ENCODE measurements around the gene DCTN1. TPM values are rescaled to one million over a fixed set of nuclear protein-coding genes. Genes with fewer than 3 reads are reported as not detected.
A peak's percentile ranks its signal among the peaks of the same experiment; 100 is the strongest.

Gene DCTN1
- total RNA-seq, 4 donors from 2014 or later, result 83.4 to 122 (median 105) TPM

- TF ChIP-seq POLR2AphosphoS5 (IDR thresholded peaks at IDR 0.05), result no peak
- TF ChIP-seq EP300 (IDR thresholded peaks at IDR 0.05), result no peak
- no peak for TF ChIP-seq CTCF (IDR thresholded peaks at IDR 0.05)
- H3K4me3 ChIP-seq, result peak overlapping the region; percentile 96
- peaks cover 50% of the 10 kb centered on the region for H3K4me1 ChIP-seq
- no peak overlapping the region for H3K27ac ChIP-seq
- H3K27me3 ChIP-seq, result no peaks in the 10 kb centered on the region
- no peaks in the 10 kb centered on the region for H3K36me3 ChIP-seq
- 55% methylated on average over 5 of the region's 5 CpGs for WGBS
- H3K9me3 ChIP-seq, result no peaks in the 10 kb centered on the region
- no peak for DNase-seq (ENCODE audit: low spot score in 2 of 2)
Observed at GRCh38 chr2:74390606-74391005, 10.5 kb upstream of the DCTN1 start.

GRCh38 chr2:74387346-74387745 is 7.2 kb upstream of the DCTN1 start:
- 75% methylated on average over 1 of the region's 1 CpG for WGBS
- H3K27me3 ChIP-seq, result no peaks in the 10 kb centered on the region
- no peak for TF ChIP-seq POLR2AphosphoS5 (IDR thresholded peaks at IDR 0.05)
- no peak for TF ChIP-seq CTCF (IDR thresholded peaks at IDR 0.05)
- no peak for TF ChIP-seq POLR2A (IDR thresholded peaks at IDR 0.05)
- TF ChIP-seq EP300 (IDR thresholded peaks at IDR 0.05), result no peak
- peaks cover 62% of the 10 kb centered on the region for H3K4me1 ChIP-seq
- DNase-seq (ENCODE audit: low spot score in 2 of 2), result no peak
- no peak overlapping the region for H3K27ac ChIP-seq
- no peaks in the 10 kb centered on the region for H3K9me3 ChIP-seq
- no peaks in the 10 kb centered on the region for H3K36me3 ChIP-seq
- no peak overlapping the region for H3K4me3 ChIP-seq

GRCh38 chr2:74385396-74385795 is 5.3 kb upstream of the DCTN1 start:
- TF ChIP-seq POLR2A (IDR thresholded peaks at IDR 0.05) (no peak), CTCF (IDR thresholded peaks at IDR 0.05) (no peak), EP300 (IDR thresholded peaks at IDR 0.05) (no peak), POLR2AphosphoS5 (IDR thresholded peaks at IDR 0.05) (no peak)
- Histone ChIP-seq H3K4me3 (no peak overlapping the region), H3K4me1 (peaks cover 56% of the 10 kb centered on the region), H3K27me3 (no peaks in the 10 kb centered on the region), H3K27ac (peak overlapping the region; percentile 12), H3K36me3 (no peaks in the 10 kb centered on the region), H3K9me3 (no peaks in the 10 kb centered on the region)
- no peak for DNase-seq (ENCODE audit: low spot score in 2 of 2)
- 75% methylated on average over 8 of the region's 8 CpGs for WGBS

GRCh38 chr2:74384051-74384450 is 3.9 kb upstream of the DCTN1 start:
- Histone ChIP-seq H3K36me3 (no peaks in the 10 kb centered on the region), H3K4me3 (no peak overlapping the region), H3K9me3 (no peaks in the 10 kb centered on the region), H3K4me1 (peaks cover 54% of the 10 kb centered on the region), H3K27ac (no peak overlapping the region), H3K27me3 (no peaks in the 10 kb centered on the region)
- no peak for TF ChIP-seq CTCF (IDR thresholded peaks at IDR 0.05)
- TF ChIP-seq EP300 (IDR thresholded peaks at IDR 0.05), result no peak
- TF ChIP-seq POLR2AphosphoS5 (IDR thresholded peaks at IDR 0.05), result no peak
- TF ChIP-seq POLR2A (IDR thresholded peaks at IDR 0.05), result no peak
- WGBS, result 63% methylated on average over 3 of the region's 3 CpGs
- DNase-seq (ENCODE audit: low spot score in 2 of 2), result no peak

GRCh38 chr2:74383254-74383653 is 3.1 kb upstream of the DCTN1 start:
- peaks cover 48% of the 10 kb centered on the region for H3K4me1 ChIP-seq

More at GRCh38 chr2:74383254-74383653, 3.1 kb upstream of the DCTN1 start:
- WGBS, result 26% methylated on average over 1 of the region's 1 CpG
- H3K4me3 ChIP-seq, result no peak overlapping the region
- H3K36me3 ChIP-seq, result no peaks in the 10 kb centered on the region
- no peaks in the 10 kb centered on the region for H3K27me3 ChIP-seq
- TF ChIP-seq CTCF (IDR thresholded peaks at IDR 0.05) (no peak), POLR2AphosphoS5 (IDR thresholded peaks at IDR 0.05) (no peak)
- DNase-seq (ENCODE audit: low spot score in 2 of 2), result no peak
- H3K27ac ChIP-seq, result no peak overlapping the region
- H3K9me3 ChIP-seq, result no peaks in the 10 kb centered on the region

Data from suprapubic skin (tissue), 4 donors.